Inferior parietal cortex (tissue), 1 donor: ENCODE data around the gene TMEM132E.
"Not testable (repeated sequence)": the region's sequence is repeated elsewhere in the genome, so short reads cannot be mapped to it uniquely, and the experiment has no call there.

Experiments used
- DNase-seq: peaks from one replicate; pipeline ENCODE4 v3.0.0-alpha.2; 2016; ENCODE audit errors: extremely low spot score

Gene TMEM132E, protein sequence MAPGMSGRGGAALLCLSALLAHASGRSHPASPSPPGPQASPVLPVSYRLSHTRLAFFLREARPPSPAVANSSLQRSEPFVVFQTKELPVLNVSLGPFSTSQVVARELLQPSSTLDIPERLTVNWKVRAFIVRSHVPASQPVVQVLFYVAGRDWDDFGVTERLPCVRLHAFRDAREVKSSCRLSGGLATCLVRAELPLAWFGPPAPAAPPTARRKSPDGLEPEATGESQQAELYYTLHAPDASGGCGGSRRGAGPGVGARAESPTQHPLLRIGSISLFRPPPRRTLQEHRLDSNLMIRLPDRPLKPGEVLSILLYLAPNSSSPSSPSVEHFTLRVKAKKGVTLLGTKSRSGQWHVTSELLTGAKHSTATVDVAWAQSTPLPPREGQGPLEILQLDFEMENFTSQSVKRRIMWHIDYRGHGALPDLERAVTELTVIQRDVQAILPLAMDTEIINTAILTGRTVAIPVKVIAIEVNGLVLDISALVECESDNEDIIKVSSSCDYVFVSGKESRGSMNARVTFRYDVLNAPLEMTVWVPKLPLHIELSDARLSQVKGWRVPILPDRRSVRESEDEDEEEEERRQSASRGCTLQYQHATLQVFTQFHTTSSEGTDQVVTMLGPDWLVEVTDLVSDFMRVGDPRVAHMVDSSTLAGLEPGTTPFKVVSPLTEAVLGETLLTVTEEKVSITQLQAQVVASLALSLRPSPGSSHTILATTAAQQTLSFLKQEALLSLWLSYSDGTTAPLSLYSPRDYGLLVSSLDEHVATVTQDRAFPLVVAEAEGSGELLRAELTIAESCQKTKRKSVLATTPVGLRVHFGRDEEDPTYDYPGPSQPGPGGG (N-terminal part only)

DNA sequence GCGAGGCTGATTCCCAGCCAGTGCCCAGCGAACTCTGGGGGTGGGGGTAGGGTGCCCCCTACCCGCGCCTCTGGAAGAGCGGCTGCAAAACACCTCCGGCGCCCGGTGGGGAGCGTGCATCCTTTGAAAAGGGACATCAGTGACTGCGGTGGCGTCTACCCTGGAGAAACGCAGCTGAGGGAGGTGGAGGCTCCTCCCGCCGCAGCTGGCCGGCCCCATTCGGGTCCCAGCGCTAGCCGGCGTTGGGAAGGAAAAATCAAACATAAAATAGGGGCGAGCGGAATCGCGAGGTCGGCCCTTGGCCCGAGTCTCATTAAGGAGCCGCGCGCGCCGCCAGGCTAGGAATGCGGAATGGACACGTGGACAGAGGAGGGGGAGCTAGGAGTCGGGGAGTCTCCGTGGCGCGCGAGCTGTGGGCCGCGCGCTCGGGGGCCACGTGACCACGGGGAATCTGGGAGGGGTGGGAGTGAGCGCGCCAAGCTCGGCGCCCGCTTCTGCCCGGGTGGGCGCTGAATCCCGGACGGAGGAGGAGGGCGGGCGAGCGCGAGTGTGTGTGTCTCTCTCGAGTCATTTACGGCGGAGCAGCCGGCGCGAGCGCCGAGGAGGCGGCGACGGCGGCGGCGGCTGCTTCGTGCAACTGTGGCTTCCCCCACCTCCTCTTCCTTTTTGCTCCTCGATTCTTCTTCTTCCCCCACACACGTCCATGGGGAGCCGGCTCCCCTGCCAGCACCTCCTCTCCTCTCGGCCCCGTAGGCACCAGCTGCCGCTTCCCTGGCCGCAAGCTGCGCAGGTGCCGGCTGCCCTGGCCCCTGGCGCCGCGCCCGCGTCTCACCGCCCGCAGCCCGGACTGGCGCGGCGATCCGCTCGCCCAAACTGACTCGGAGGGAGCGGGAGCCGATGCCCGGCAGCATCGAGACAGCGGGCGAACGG is at the start of gene TMEM132E:
TSS of gene TMEM132E (plus strand) at position 566 of the 930 bp plus-strand sequence. CDS start 1,495 bp downstream, outside the sequence.
- peak; percentile 76 for DNase-seq

- no peak for DNase-seq
Observed at GRCh38 chr17:34530918-34531317, 48.5 kb upstream of the TMEM132E start.

- DNase-seq = no peak
Observed at GRCh38 chr17:34532281-34533065, 46.9 kb upstream of the TMEM132E start.

DNA sequence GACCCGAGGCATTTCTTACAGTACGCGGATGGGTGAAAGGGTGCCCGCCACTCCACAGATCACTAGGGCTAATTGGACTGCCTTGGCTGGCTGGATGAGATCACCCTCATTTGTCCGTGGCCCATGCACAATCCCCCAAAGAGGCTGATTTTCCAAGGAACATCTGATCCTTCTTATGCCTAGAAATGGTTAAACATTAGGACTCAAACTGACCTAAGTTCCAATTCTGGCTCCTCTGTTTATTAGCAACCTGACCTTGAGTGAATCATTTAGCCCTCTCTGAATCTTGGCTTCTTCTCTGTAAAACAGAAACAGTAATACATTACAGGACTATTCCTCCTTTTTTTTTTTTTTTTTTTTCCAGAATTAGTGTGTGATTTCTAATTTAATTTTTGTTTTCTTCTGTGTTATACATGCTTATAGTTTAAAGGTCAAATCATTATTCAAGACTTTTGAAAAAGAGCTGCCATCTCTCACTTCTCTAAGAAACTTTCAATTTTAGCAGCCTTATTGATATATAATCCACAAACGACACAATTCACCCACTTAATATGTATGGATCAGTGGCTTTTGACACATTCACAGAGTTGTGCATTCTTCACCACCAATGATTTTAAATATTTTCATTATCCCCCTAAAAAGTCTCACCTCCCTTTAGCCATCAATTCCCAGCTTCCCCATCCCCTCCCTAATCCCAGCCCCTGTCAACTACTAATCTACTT is 45.4 kb upstream of the TMEM132E start:
- DNase-seq = no peak

GRCh38 chr17:34537445-34537844 is 41.9 kb upstream of the TMEM132E start:
- DNase-seq = no peak

- DNase-seq = not testable (repeated sequence)
Observed at GRCh38 chr17:34538582-34538981, 40.8 kb upstream of the TMEM132E start.

GRCh38 chr17:34539881-34540280 is 39.5 kb upstream of the TMEM132E start:
- no peak for DNase-seq

- peak; percentile 45 for DNase-seq
Observed at GRCh38 chr17:34542700-34543336, 36.6 kb upstream of the TMEM132E start.

DNA sequence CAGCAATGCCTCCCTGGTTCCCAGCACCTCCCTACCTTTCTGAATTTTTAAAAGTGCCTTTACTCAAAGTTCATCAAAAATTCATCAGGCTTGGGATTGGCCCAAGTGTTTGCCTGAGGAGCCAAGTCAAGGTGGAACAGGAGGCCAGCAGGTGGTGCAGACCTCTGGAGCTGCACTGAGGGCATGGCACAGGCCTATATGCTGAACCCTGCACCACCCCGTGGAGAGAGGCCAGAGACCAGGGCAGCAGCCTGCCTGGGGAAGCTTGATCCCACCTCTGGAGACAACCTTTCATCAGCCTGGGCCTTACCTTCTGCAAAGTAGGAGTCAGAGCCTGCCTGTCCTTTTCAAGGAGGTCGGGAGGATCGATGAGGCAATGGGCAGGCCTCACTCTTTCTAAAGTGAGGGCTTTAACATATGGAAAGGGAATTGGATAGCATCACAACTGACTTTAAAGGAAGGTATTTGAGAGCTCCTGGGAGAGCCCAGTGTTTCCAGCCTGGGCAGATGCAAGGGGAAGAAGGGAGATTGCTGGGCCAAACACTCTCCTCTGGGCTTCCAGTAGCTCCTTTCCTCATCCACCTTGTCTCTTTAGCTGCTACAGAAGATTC is 31.8 kb upstream of the TMEM132E start:
- DNase-seq = no peak

GRCh38 chr17:34549966-34550365 is 29.4 kb upstream of the TMEM132E start:
- DNase-seq = no peak

GRCh38 chr17:34553907-34554306 is 25.5 kb upstream of the TMEM132E start:
- DNase-seq = no peak

DNA sequence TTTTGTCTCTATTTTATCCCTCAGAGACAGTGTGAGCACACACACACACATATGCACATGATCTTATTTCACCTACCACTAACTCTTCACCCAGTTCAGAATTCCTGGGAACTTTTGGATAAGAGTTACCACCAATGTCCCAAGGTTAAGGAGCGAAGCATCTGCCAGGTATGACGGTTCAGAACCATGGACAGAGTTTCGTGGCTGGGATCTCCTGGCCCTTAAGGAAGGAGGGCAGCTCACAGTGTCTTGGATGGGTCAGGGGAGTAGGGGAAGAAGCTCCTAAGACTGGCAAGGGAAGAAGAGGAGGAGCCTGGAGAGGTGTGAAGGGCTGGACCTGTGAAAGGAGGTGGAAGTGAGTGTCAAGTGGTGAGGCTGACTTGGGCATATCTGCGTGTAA is 23.0 kb upstream of the TMEM132E start:
- DNase-seq = no peak

GRCh38 chr17:34556931-34557330 is 22.5 kb upstream of the TMEM132E start:
- DNase-seq = no peak

- DNase-seq = no peak
Observed at GRCh38 chr17:34561328-34561727, 18.1 kb upstream of the TMEM132E start.

DNA sequence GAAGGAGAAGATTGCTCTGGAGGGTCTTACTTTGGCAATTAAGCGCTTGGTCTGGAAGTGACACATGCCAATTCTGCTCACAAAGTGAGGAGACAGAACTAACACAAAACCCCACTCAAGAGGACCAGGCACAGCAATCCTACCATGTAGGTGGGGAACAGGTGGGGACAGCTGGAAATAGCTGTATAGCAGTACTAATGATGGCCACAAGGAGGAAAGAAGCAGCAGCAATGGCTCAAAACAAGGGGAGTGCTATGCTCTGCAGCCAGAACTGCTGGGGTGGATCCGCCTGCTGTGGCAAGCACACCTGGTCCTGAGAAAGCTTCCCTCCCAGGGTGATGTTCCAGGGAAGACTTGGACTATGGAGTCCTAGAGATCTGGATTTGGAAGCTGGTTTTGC is 17.0 kb upstream of the TMEM132E start:
- no peak for DNase-seq

DNA sequence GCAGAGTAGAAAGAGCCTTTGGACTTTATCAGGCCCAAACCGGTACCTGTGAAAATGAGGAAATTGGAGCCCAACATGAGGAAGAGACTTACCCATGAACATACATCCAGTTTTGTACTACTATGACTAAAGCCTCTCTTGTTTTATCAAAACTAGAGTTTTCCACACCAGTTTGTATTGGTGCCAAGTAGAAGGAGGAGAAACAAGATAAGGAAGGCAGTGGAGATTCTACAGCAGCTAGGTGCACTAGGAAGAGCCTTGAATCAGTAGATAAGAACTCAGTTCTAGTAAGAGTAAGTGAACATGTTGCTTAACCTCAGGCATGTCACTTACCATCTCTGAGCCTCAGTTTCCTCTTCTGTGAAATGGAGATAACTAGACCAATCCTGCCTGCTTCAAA is 13.7 kb upstream of the TMEM132E start:
- no peak for DNase-seq

- DNase-seq = no peak
Observed at GRCh38 chr17:34566201-34566600, 13.2 kb upstream of the TMEM132E start.

DNA sequence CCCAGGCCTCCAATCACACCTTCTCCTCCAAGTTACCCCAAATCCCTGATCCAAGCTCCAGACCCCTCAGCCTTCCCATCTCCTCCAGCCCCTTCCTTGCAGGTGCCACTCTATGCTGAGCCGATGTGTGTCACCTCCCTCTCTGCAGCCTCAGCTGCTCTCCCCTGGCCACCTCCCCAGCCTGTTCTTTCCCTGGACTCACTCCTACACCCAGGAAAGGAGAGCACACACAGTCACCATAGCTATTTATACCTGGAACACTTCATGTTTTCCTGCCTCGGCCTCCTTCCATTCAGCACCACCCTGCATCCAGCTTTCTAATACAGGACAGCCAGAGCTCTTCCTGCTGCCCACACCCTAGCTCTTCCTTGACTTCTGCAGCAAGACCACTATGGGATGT is 12.5 kb upstream of the TMEM132E start:
- DNase-seq = no peak
